Colonic mucosa (tissue), 4 donors: ENCODE results near the gene SLC6A5. TPM values are rescaled to one million over a fixed set of nuclear protein-coding genes. Genes with fewer than 3 reads are reported as not detected.

Source experiments
- DNase-seq: peaks from one replicate; pipeline ENCODE4 v3.0.0-alpha.2; 2020
- H3K27ac ChIP-seq: fragments of 200-600 bp; one replicate; pipeline ENCODE4 v1.8.0; 2021
- H3K27me3 ChIP-seq: fragments of 200-600 bp; one replicate; pipeline ENCODE4 v1.8.0; 2021
- H3K36me3 ChIP-seq: fragments of 200-600 bp; one replicate; pipeline ENCODE4 v1.8.0; 2021
- H3K4me1 ChIP-seq: fragments of 200-600 bp; one replicate; pipeline ENCODE4 v1.8.0; 2021; ENCODE audit warnings: mild to moderate bottlenecking
- H3K4me3 ChIP-seq: fragments of 200-600 bp; one replicate; pipeline ENCODE4 v1.8.0; 2021
- H3K9ac ChIP-seq, 2 donors: one replicate each; pipeline ENCODE4 v1.7.0; 2013; ENCODE audit warnings: control low read depth in 2 of 2, low read depth in 2 of 2, low read length in 2 of 2
- H3K9me3 ChIP-seq: fragments of 200-600 bp; one replicate; pipeline ENCODE4 v1.8.0; 2021
- CTCF ChIP-seq: fragments of 200-600 bp; IDR thresholded peaks from one replicate; pipeline ENCODE4 v1.8.0; 2022; ENCODE audit warnings: antibody characterized with exemption, mild to moderate bottlenecking
- intact Hi-C: fragments of 100-400 bp; cut with DNase I; formaldehyde crosslinking; loops from one replicate; pipeline ENCODE4 v1.14.1; 2022
- total RNA-seq, 2 donors: library from RNA; stranded (reverse); fragmentation: NEBNext Ultra II Directional in 1 of 2; extraction: Animal tissue kit (Norgen Biotek cat#: 25700) in 1 of 2; gene quantifications; one replicate each; pipeline ENCODE4 v1.2.1, GENCODE V29; 2021
- donor health status: healthy.
- donor health status: DM: no; HTN: no; CAD: no.
- donor health status: DM: no; HTN: no; CAD: no.

SLC6A5 gene
- total RNA-seq, 2 donors from 2014 or later: not detected

GRCh38 chr11:20652150-20652806 is 52.9 kb downstream of the SLC6A5 start:
- H3K9ac ChIP-seq: no peak overlapping the region
- H3K36me3 ChIP-seq: no peaks in the 10 kb centered on the region
- DNase-seq: no peak
- no peaks in the 10 kb centered on the region for H3K9me3 ChIP-seq
- no peak for TF ChIP-seq CTCF
- no peak overlapping the region for H3K27ac ChIP-seq
- no peaks in the 10 kb centered on the region for H3K27me3 ChIP-seq
- no peaks in the 10 kb centered on the region for H3K4me1 ChIP-seq
- intact Hi-C loops: no loop called here
- no peak overlapping the region for H3K4me3 ChIP-seq

- Histone ChIP-seq H3K27ac (no peak overlapping the region), H3K4me3 (no peak overlapping the region), H3K9ac (no peak overlapping the region), H3K4me1 (no peaks in the 10 kb centered on the region), H3K36me3 (no peaks in the 10 kb centered on the region), H3K9me3 (no peaks in the 10 kb centered on the region), H3K27me3 (no peaks in the 10 kb centered on the region)
- no peak for TF ChIP-seq CTCF
- DNase-seq: no peak
- intact Hi-C loops: no loop called here
Observed at GRCh38 chr11:20654038-20654437, 54.6 kb downstream of the SLC6A5 start.

GRCh38 chr11:20656901-20657300 is 57.5 kb downstream of the SLC6A5 start:
- Histone ChIP-seq H3K27me3 (no peaks in the 10 kb centered on the region), H3K4me1 (no peaks in the 10 kb centered on the region), H3K36me3 (no peaks in the 10 kb centered on the region), H3K27ac (no peak overlapping the region), H3K4me3 (no peak overlapping the region), H3K9me3 (no peaks in the 10 kb centered on the region), H3K9ac (no peak overlapping the region)
- no peak for DNase-seq
- TF ChIP-seq CTCF: no peak
- intact Hi-C loops: no loop called here

- Histone ChIP-seq H3K36me3 (no peaks in the 10 kb centered on the region), H3K9me3 (no peaks in the 10 kb centered on the region), H3K4me3 (no peak overlapping the region), H3K4me1 (no peaks in the 10 kb centered on the region), H3K9ac (no peak overlapping the region), H3K27ac (no peak overlapping the region), H3K27me3 (no peaks in the 10 kb centered on the region)
- DNase-seq: no peak
- intact Hi-C loops: no loop called here
- no peak for TF ChIP-seq CTCF
Observed at GRCh38 chr11:20658135-20658534, 58.7 kb downstream of the SLC6A5 start.

GRCh38 chr11:20661445-20661844 is 62.0 kb downstream of the SLC6A5 start:
- TF ChIP-seq CTCF: no peak
- Histone ChIP-seq H3K9ac (no peak overlapping the region), H3K36me3 (no peaks in the 10 kb centered on the region), H3K27me3 (no peaks in the 10 kb centered on the region), H3K9me3 (no peaks in the 10 kb centered on the region), H3K27ac (no peak overlapping the region), H3K4me1 (no peaks in the 10 kb centered on the region), H3K4me3 (no peak overlapping the region)
- intact Hi-C loops: no loop called here
- DNase-seq: no peak
